ENCODE results near the gene CSNK2B.

GRCh38 chr6:31645325-31645724, 20.6 kb upstream of the CSNK2B start:
- TF ChIP-seq, protein P1, sequence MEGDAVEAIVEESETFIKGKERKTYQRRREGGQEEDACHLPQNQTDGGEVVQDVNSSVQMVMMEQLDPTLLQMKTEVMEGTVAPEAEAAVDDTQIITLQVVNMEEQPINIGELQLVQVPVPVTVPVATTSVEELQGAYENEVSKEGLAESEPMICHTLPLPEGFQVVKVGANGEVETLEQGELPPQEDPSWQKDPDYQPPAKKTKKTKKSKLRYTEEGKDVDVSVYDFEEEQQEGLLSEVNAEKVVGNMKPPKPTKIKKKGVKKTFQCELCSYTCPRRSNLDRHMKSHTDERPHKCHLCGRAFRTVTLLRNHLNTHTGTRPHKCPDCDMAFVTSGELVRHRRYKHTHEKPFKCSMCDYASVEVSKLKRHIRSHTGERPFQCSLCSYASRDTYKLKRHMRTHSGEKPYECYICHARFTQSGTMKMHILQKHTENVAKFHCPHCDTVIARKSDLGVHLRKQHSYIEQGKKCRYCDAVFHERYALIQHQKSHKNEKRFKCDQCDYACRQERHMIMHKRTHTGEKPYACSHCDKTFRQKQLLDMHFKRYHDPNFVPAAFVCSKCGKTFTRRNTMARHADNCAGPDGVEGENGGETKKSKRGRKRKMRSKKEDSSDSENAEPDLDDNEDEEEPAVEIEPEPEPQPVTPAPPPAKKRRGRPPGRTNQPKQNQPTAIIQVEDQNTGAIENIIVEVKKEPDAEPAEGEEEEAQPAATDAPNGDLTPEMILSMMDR (conservative IDR thresholded peaks at IDR 0.05) = no peak
- TF ChIP-seq ZFX (IDR thresholded peaks at IDR 0.05) = no peak
